Occipital lobe (tissue), 2 donors: ENCODE data around the gene CDH23. TPM values are rescaled to one million over a fixed set of nuclear protein-coding genes. Genes with fewer than 3 reads are reported as not detected.

Source experiments
- DNase-seq: peaks from one replicate; lab custom pipeline; 2025; lab: John Stamatoyannopoulos, UW
- total RNA-seq: library from RNA; depleted of rRNA; stranded (reverse); fragments of >200 nt; gene quantifications from one replicate; pipeline ENCODE4 v1.2.3, GENCODE V29; 2014

Gene CDH23
- total RNA-seq, 1 donor from 2014 or later = 1.2 TPM

DNA sequence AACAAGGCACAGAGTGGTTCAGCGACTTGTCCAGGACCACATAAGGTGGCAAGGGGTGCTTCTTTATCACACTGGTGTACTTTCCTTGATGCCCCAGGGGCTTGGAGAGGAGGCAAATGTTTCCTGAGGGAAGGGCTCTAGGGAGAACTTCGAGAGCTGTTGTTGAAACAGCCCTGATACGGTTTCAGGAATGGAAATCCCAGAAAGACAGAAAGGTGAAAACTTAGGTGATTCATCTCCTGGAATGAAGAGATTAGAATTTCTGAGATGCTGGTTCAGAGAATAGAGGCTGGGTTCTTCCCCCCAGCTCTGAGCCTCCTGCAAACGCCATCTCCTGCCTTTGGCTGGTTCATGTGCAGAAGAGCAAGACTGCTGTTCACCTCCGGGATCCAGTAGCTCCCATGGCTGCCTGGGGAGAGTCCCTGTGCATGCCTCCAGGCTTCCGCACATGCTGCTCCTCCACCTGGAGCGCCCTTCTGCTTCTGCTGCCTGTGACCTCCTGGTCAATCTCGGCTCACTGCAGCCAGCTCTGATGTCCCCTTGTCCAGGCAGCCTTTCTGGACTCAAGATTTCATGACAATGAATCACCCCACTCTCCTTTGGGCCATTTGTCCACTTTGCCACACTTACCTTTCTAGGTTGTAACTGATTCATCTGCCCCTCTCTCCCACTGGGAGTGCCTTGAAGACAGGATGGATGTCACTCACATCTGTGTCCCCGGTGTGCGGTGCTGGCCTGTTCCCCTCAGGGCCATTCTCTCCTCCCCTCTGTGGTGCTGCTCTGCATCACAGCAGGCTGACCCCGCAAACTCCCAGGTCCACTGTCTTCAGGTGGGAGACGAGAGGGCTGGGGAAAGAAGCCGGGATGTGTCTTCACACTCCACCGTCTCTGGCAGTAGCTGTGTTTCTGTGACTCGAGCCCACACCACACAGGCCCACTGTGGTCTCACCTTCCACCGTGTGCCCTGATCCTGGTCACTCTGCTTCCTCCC is 3.6 kb upstream of the CDH23 start:
- DNase-seq = no peak

DNA sequence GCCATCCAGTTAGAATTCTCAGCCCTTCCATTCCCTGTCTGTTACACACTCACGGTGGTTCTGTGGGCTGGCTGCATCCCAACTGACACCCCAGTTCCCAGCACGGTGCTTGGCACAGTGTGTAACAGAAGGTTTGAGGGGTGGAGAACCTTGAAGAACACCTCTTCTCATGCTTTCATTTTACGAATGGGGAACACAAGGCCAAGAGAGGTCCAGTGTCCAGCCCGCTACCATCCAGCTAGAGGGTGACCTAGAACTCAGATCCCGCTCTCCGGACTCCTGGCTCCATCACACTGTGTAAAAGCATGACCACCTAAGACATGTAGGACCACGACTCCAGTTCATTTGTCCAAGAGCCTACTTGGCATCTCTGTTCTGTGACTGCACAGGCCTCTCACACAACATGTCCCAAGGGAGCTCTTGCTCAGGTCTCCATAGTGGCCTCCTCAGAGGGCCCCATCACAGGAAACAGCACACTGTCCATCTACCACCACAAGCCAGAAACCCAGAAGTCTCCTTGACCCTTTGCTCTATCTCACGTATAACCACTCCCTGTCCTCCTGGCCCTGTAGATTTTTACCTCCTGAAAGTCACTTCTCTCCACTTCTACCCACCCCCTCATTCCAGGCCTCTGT is 2.8 kb upstream of the CDH23 start:
- no peak for DNase-seq

DNA sequence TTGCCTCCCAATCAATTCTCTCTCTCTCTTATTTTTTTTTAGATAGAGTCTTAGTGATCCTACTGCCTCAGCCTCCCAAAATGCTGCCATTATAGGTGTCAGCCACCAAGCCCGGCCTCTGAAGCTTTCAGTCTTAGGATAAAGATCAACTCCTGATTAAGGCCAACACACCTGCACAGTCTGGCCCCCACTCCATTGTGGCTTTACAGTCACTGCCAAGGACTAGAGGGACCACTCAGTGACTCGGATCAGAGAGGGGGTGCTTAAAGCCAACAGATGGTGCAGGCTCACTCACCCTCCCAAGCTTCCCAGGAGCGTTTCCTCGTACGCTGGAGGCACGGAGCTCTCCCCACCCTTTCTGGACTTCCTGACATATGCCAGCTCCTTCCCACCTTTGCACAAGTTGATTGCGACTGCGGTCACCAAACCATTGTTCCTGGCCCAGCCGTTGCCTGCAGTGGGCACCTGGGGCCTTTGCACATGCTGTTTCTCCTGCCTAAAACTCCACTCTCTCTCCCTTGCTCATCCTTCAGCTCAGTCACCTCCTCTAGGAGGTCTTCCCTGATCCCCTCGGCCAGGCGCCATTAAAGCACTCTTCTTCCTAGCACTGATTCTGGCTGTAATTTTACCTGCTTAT is 1.7 kb upstream of the CDH23 start:
- no peak for DNase-seq

DNA sequence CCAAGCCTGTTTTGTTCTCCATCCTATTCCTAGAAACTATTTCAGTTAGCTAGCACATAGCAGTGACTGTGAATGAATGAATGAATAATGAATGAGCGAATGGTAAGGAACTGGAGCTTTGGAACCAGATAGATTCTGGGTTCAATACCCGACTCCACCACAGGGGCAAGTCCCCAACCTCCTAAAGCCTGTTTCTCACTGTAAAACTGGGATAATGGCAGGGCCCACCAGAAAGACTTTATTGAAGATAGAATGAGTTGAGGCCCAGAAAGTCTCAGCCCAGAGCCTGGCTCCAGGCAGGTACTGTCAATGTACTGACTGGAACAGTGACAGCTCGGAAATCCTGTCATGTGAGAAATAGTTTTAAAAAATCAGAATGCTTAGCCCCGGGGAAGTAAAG is 1.1 kb upstream of the CDH23 start:
- no peak for DNase-seq

DNA sequence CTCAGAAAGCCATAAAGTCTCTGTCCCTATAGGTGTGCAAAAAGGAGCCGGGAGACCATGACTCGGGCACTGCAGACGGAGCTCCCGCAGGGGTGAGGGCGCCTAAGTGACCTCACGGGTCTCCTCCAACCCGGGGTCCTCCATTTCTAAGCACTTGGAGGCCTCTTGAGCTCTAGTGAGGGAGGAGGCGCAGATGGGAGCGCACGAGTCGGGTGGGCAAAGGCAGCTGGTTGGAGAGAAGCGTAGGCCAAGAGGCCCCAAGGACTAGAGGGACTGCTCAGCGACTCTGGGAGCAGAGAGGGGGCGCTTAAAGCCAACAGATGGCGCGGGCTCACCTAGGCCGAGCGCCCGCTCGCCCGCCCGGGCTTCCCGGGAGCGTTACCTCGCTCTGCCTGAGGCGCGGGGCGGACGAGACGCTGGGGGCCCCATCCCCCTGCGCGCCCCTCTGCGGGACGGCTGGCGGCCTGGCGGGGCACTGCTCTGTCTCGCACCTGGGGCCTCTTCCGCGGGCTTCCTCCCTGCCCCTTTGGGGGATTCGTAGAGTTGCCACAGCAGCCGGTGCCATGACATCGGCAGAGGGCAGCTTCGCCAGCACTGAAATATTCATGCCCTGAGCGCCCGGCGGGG is 523 bp upstream of the CDH23 start:
- DNase-seq = no peak

DNA sequence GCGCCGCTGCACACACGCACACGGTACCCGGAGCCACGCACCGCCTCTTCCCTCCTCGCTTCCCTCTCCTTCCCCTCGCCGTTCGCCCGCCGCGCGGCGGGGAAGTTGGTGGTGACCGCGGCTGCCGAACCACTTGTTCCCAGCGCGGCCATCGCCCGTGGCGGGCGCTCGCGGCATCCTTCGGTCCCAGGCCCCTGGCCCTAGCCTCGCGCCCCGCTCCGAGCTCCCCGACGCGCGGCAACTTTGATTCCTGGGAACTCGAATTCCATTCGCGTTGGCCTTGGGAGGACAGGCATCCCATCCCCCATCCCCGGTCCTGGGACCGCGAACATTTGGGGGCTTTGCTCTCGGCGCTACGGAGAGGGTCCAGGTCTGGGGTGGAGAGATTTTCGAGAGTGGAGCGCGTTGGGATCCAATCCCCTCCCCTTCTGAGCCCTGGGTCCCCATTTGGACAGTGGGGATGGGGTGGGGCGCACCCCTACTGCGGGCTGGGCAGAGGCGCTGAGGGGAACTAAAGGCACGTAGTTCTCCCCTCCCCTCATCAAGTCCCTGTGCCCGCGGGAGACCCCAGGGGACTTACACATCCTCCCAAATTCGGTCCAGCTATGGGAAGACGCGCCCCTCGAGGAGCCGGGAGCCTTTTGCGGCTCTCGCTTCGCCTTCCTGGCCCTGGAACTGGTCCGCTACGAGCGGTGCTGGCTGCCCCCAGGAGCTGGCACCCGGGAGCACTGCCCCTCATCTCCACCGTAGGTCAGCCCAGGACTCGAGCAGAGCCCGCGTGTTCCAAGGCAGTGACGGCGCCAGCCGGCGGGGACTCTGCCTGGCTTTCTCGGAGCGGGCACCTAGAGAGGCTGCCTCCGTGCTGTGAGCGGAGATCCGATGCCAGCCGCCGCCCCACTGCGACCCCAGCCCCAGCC is 834 bp downstream of the CDH23 start:
- no peak for DNase-seq

DNA sequence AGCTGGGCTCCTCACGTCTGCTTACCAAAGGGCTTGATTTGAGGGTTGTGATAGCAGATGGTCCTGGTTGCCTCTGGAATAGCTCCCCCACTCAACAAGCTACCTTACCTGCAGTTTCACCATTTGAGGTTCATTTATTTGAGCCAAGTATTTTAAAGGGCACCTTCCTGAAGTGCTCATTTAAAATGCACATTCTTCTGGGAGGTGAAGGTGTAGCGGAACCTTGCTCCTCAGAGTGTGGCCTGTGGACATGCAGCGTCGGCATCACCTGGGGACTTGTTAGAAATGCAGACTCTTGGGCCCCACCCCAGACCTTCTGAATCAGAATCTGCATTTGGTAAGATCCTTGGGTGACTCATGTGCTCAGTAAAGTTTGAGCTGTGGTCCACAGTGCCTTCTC is 2.3 kb downstream of the CDH23 start:
- no peak for DNase-seq

DNA sequence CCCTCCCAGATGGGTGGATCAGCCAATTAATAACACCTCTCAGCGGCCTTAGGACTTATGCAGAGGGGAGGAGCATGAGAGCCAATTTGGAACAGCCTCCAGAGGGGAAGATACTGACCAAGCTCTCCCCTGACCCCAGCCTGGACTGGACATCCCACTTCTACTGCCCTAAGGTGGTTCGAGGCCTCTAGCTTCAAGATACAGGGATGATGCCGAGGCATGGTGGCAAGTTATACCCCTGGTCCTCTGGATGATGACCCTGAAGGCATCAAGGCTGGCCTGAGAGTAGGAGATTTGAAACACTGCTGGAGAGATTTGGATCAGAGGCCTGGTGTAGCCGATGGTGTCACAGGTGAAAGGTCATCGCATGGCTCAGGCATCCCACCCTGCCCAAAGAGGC is 3.2 kb downstream of the CDH23 start:
- DNase-seq = no peak

DNA sequence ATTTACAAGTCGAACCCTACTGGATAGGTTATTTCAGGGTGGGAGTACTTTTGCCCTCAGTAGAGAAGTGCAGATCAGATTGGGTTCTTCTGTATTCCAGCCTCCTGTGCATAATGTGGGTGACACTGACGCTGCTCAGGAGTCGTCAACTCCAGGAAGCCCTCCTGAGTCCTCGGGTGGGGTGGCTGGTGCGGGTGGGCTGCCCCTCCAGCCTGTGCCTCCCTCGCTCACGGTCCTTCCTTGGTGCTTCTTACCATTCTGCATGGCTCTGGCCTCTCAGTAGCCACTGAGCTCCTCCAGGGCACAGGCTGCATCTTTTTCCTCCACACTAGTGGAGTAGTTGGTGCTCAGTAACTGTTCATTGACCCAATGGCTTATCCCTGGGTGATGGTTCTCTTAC is 4.3 kb downstream of the CDH23 start:
- no peak for DNase-seq

DNA sequence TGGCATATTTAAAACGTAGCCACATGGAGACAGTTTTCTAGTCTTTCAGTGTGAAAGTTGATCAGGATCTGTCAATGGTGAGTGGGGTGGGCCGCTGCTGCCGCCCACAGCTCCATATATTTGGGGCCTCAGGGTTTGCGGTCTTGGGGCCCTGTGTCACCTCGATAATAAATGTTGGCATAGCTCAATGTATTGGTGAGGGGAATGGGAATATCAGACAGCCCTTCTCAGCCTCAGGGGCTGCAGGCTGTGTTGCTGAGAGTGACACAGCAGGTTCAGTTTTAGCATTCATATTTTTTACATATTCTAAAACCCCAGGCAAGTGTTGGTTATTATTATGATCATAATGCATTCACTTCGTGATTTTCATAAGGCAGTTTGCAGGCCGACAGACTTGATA is 5.3 kb downstream of the CDH23 start:
- DNase-seq = no peak

DNA sequence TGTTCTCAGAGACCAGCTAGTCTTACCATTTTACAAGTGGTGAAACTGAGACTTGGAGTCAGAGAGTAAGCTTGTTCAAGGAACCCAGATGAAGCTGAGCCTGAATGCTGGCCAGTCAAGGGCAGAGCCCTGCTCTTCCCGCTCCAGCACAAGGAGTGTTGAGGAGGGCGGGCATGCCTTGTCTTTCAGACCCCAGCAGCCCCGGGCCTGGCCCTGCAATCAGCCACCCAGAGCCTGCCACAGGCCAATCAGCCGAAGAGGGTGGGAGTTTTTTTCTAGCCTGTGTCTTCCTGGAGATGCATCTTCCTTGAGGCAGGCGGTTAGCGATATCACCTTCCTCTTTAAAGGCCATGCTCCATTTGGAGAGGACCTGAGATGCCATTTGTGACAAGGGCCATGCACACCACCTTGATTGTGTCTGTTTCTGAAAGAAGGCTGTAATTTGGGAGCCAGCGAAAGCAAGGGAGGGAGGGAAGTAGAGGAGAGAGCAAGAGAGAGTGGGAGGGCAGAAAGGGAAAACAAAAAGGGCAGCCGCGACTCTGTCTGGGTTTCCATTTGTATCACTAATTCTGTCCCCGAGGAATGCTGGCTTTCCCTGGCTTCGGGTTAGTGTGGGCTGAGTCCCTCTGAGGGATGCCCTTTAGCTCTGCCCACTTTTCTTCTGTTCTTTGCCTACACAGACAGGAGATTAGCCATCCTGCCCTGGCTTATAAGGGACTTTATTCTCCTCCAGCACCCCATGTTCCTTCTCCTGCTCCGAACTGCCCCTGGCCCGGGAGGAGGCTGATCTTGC is 8.0 kb downstream of the CDH23 start:
- no peak for DNase-seq

DNA sequence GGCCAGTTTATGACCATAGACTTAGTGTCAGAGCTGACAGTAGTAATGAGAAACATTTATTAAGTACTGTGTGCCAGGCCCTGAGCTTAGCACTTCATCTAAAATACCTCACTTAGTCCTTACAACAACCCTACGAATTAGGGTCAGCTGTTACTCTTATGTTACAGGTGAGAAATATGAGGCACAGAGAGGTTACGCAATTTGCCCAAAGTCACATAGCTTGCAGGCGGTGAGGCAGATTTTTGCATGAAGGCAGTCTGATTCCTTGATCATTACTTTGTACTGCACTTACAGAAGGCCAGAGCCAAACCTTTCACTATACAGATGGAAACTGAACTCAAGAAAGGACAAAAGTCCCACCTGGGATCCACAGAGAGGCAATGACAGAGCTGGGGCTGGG is 10.2 kb downstream of the CDH23 start:
- DNase-seq = no peak

DNA sequence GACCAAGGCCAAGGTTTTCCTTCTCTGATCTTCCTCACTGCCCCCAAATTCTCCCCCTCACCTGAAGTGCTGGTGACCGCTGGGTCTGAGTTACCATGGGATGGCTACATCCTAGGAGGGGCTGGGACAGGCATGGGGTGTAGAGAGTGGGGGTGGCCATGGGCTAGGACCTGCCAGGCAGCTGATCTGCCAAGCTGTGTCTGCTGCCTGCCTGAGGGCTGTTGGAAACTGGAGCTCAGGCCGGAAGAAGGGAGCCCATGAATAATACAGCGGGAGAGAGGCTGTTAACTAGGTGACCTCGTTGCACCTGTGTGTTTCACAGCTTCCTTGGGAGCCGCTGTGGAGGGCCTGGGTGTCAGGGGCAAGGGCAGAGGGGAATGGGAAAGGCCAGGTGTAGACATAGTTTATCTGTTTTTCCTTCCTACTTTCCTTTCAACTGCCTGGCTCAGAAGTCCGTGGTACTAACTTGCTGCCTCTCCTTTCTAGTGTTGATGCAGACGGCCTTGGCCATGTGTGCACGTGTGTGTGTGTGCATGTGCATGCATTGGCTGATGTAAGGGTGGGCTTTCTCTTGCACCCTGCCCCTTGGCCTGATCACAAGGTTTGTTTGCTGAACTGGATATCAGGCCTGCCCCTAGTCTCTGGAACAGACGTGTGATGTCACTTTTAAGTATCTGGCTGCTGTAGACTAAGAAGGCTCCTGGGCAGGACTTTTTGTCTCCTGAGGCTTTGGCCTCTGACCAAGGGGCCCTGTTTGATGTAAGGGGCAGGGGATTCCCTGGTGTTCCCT is 11.9 kb downstream of the CDH23 start:
- DNase-seq = no peak

DNA sequence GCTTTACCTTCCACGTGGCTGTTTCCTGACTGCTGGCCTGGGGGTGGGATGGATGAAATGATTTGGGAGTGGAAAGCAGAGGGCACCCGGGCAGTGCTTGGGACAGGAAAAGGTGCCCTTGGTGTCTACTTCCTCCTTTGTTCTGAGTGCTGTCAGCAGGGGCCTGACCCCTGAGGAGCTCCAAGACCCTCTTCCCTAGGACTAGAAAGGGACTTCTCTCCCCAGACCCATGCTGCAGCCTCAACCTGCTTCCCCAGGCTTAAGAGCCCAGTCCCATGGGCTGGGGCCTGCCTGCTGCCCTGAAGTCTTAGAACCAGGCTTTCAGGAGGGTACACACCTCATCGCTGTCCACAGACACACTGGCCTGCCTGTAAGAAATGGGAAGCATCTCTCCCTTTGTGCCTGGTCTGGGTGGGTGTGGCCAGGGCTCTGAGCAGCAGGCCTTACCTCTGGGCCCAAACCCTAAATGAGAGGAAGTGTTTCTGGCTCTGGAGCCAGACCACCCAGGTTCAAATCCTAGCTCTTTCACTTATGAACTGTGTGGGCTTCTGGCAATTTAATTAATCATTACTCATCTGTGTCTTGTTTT is 12.9 kb downstream of the CDH23 start:
- DNase-seq = no peak

DNA sequence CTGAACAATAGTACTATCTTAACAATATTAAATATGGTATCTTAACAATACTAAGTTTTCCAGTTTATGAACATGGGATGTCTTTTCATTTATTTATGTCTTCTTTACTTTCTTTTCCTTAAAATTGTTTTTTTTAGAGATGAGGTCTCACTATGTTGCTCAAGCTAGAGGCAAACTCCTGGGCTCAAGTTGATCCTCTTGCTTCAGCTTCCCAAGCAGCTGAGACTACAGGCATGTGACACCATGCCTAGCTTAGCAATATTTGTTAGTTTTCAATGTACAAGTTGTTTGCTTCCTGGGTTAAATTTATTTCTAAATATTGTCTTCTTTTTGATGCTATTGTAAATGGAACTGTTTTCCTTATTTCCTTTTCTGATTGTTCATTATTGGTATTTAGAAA is 16.9 kb downstream of the CDH23 start:
- no peak for DNase-seq

DNA sequence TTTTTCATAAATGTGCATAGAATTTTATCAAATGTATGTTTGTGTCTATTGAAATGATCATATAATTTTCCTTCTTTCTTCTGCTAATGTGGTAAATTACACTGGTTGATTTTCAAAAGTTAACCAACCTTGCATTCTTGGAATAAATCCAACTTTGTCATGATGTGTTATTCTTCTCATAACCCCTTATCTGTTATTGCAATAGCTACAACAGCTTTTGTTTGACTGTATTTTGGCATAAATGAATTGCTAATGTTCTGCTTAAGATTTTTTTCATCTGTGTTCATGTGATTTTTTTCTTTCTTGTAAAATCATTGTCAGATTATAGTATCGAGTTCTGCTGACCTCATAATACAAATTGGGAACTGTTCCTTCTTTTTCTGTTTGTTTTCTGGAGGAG is 17.6 kb downstream of the CDH23 start:
- DNase-seq = no peak

DNA sequence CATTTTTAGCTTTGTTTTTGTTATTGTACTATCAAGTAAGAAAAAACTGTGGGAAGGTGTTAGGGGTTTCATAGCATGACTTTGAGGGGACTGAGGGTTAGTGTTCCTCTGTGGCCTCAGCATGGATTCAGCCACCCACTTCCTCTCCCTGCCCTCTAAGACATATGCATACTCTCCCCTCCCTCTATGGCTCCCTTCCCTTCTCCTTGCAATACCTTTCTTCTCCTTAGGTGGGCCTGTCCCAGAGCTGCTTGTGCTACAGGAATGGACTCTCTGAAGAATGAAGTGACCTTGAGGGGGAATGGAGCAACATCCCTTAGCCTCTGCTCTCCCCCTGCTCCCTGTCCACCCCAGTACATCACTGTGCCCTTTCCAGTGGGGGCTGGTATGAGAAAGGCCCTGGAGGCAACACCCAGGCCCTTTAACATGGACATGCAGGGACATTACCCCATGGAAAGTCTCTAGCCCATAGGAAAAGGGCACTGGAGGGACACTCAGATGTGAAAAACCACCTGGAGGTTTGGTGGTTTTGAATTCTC is 22.4 kb downstream of the CDH23 start:
- DNase-seq = no peak

DNA sequence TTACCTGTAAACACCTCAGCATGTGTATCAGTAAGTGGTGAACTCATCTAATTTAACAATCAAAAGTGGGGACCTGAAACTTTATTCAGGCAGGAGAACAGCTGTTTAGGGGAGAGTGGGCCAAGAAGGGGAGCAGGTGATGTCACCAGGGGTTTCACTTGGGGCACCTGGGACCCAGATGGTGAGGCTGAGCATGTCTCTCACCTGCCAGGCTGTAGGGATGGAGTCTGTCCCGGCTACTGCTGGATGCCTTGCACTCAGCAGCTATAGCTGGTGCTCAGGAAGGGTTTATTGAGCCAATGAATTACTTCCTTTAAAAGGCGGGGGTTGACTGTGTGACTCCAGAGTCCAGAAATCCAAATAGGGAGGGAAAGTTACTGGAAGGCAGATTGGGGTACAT is 23.0 kb downstream of the CDH23 start:
- DNase-seq = no peak

DNA sequence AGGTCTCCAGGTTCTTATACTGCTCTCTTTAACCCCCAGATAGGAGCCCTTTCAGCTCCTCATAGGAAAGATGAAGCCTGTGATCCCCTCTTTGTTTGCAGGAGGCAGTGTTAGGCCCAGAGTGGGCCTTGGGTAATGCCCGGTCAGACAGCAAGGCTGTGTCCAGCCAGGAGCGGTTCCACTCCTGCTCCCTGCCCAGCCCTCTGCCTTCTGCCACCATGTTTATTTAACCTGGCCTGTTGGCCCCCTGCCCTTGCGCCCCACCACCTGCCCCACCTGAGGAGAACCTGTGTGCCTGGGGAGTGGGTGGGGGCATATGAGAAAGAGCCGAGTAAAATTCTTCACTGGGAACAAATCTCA is 24.3 kb downstream of the CDH23 start:
- no peak for DNase-seq
